MG63 (cell line): ENCODE measurements around the gene NUTM2D. TPM values are rescaled to one million over a fixed set of nuclear protein-coding genes. Genes with fewer than 3 reads are reported as not detected.
"Not testable (repeated sequence)": the region's sequence is repeated elsewhere in the genome, so short reads cannot be mapped to it uniquely, and the experiment has no call there.

ENCODE experiments used
- DNase-seq: peaks from one replicate; pipeline ENCODE4 v3.0.0-alpha.2; 2020
- H3K27me3 ChIP-seq: fragments of 250-450 bp; sonication (Bioruptor Pico); 2 replicates; pipeline ENCODE4 v1.5.1; 2020; ENCODE audit warnings: mild to moderate bottlenecking, moderate library complexity
- H3K36me3 ChIP-seq: fragments of 250-450 bp; sonication (Bioruptor Pico); 2 replicates; pipeline ENCODE4 v1.5.1; 2020; ENCODE audit warnings: mild to moderate bottlenecking, moderate library complexity
- H3K4me3 ChIP-seq: fragments of 250-450 bp; sonication (Bioruptor Pico); 2 replicates; pipeline ENCODE4 v1.5.1; 2020; ENCODE audit warnings: mild to moderate bottlenecking, moderate library complexity
- H3K9me3 ChIP-seq: fragments of 250-450 bp; sonication (Bioruptor Pico); 2 replicates; pipeline ENCODE4 v1.5.1; 2020; ENCODE audit warnings: mild to moderate bottlenecking, moderate library complexity
- total RNA-seq: library from RNA; depleted of rRNA; stranded (reverse); fragments of >200 nt; shearing (Covaris generic); gene quantifications from 2 replicates; pipeline ENCODE4 v1.2.3, GENCODE V29; 2014; ENCODE audit warnings: low replicate concordance; rRNA removed

NUTM2D gene, protein sequence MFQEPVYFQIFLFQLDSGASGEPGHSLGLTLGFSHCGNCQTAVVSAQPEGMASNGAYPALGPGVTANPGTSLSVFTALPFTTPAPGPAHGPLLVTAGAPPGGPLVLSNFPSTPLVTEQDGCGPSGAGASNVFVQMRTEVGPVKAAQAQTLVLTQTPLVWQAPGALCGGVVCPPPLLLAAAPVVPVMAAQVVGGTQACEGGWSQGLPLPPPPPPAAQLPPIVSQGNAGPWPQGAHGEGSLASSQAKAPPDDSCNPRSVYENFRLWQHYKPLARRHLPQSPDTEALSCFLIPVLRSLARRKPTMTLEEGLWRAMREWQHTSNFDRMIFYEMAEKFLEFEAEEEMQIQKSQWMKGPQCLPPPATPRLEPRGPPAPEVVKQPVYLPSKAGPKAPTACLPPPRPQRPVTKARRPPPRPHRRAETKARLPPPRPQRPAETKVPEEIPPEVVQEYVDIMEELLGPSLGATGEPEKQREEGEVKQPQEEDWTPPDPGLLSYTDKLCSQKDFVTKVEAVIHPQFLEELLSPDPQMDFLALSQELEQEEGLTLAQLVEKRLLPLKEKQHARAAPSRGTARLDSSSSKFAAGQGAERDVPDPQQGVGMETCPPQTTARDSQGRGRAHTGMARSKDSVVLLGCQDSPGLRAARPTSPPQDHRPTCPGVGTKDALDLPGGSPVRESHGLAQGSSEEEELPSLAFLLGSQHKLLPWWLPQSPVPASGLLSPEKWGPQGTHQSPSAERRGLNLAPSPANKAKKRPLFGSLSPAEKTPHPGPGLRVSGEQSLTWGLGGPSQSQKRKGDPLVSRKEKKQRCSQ
- total RNA-seq, result 0.17 and 1.5 TPM in 2 replicates

DNA sequence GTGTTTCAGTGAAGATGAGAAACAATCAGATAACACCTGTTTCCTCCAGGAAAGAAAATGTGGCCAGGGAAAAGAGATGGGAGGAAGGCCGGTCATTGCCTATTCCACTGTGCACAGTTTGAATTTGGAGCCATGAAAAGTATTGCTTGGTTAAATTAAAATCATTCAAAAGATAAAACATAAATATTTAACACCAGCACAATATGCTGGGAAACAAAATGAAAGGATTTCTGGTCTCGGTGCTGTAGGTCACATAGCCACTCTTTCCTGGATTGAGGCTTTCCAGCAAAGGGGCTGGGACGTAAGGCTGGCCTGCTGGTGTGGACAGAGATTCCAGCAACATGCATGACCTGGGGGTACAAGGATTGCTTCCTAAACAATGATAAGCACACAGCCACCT is at the start of gene NUTM2D:
Gene NUTM2D, plus strand, starts transcription at position 301 of the 400 bp plus-strand sequence. CDS start 522 bp downstream, outside the sequence.
- DNase-seq, H3K9me3 ChIP-seq: not testable (repeated sequence)

GRCh38 chr10:87308702-87309101 is 48.8 kb upstream of the NUTM2D start:
- H3K27me3 ChIP-seq, H3K9me3 ChIP-seq, DNase-seq, H3K36me3 ChIP-seq, H3K4me3 ChIP-seq: not testable (repeated sequence)

More for the DNA sequence above, at the start of gene NUTM2D:
- H3K4me3 ChIP-seq, H3K27me3 ChIP-seq, H3K36me3 ChIP-seq: not testable (repeated sequence)

DNA sequence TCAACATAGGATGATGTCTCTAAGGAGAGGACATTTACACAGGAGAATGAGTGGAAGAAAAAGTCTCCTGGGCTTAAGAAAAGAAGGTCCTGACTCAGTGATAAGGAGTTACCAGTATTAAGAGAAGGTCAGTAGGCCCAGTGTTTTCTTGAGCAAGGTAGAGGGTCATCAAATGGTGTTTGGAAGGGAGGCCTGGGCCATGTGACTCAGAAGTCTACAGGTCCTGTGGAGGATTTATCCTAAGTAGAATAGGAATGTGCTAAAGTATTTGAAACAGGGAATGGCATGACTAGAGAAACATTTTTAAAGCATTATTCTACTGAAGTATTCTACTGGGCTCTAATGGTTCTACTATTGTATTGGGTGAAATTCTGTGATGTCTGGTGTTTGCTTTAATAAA is 47.9 kb upstream of the NUTM2D start:
- H3K9me3 ChIP-seq, H3K4me3 ChIP-seq, H3K36me3 ChIP-seq, H3K27me3 ChIP-seq, DNase-seq: not testable (repeated sequence)

- H3K9me3 ChIP-seq, H3K27me3 ChIP-seq, H3K4me3 ChIP-seq, H3K36me3 ChIP-seq, DNase-seq: not testable (repeated sequence)
These were observed 46.0 kb upstream of the NUTM2D start for GRCh38 chr10:87311521-87311920.

DNA sequence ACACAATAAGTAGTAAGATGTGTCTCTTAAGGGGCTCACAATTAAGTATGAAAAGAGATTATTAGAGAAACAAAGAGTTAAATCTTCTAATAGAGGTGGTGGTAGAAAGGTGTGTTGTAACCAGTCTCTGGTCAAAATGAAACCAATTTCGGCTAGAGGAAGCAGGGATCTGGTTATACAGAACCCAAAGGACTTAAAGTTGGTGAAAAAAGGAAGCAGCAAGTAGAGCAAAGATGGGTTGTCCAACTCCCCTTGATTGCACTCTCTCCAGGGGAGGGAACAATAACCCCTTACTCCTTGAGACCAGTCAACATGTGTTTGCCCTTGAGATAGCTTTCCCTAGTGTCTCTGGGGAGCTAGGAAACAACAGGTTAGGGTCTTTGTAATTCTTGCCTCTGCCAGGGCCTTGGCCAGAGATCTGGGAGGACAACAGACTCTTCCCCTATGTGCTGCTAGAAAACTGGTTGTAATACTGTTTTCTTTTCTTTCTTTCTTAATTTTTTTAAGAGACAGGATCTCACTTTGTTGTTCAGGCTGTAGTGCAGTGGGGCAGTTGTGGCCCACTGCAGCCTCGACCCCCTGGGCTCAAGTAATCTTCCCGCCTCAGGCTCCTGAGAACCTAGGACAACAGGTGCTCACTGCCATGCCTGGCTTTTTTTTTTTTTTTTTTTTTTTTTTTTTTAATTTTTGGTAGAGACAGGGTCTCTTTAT is 43.7 kb upstream of the NUTM2D start:
- H3K4me3 ChIP-seq, H3K9me3 ChIP-seq, H3K27me3 ChIP-seq, DNase-seq, H3K36me3 ChIP-seq: not testable (repeated sequence)

- H3K9me3 ChIP-seq, H3K27me3 ChIP-seq, DNase-seq, H3K36me3 ChIP-seq, H3K4me3 ChIP-seq: not testable (repeated sequence)
These were observed 43.1 kb upstream of the NUTM2D start for GRCh38 chr10:87314360-87314973.

DNA sequence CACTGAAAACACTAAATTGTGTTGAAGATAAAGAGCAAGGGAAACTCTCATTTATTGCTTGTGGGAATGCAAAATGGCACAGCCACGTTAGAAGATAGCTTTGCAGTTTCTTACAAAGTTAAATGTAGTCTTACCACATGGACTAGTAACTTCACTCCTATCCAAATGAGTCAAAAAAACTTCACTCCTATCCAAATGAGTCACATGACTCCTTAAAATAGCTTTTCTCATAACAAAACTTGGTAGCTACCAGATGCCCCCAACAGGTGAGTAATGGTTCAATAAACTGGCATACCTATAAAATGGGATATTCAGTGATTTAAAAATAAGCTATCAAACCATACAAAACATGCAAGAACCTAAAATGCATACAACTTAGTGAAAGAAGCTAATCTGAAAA is 36.0 kb upstream of the NUTM2D start:
- H3K4me3 ChIP-seq, H3K27me3 ChIP-seq, H3K9me3 ChIP-seq, H3K36me3 ChIP-seq, DNase-seq: not testable (repeated sequence)

DNA sequence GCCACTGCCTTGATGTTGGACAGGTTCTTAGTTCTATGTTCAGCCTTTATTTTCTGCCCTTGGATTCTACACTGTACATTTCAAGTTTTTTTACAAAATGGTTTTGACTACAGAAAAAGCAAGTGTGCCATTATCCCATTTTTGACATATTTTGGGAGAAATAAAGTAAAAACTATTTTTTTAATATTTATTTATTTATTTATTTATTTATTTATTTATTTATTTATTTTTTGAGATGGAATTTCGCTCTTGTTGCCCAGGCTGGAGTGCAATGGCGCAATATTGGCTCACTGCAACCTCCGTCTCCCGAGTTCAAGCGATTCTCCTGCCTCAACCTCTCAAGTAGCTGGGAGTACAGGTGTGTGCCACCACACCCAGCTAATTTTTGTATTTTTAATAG is 33.0 kb upstream of the NUTM2D start:
- not testable (repeated sequence) for H3K9me3 ChIP-seq, H3K27me3 ChIP-seq, H3K4me3 ChIP-seq, DNase-seq
- peaks cover 11% of the 10 kb centered on the region for H3K36me3 ChIP-seq

GRCh38 chr10:87327958-87328357 is 29.6 kb upstream of the NUTM2D start:
- not testable (repeated sequence) for H3K9me3 ChIP-seq, H3K4me3 ChIP-seq, H3K27me3 ChIP-seq, DNase-seq
- H3K36me3 ChIP-seq, result peaks cover 11% of the 10 kb centered on the region

- not testable (repeated sequence) for DNase-seq, H3K27me3 ChIP-seq, H3K9me3 ChIP-seq, H3K4me3 ChIP-seq
- H3K36me3 ChIP-seq, result peaks cover 11% of the 10 kb centered on the region
These were observed 28.4 kb upstream of the NUTM2D start for GRCh38 chr10:87329131-87329530.

DNA sequence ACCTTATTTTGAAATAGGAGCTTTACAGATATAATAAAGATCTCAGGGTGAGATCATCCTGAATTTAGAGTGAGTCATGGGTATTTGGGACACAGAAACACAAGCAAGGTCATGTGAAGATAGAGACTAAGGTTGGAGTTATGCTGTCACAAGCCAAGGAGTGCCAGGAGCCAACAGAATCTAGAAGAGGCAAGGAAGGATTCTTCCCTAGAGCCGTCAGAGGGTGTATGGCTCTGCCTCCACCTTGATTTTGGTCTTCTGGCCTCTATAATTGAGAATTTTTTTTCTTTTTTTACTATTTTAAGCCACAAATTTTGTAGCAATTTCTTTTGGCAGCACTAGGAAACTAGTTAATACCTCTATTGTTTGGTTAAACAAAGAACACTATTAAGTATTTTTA is 24.9 kb upstream of the NUTM2D start:
- H3K27me3 ChIP-seq, H3K4me3 ChIP-seq, H3K9me3 ChIP-seq, DNase-seq: not testable (repeated sequence)
- peaks cover 10% of the 10 kb centered on the region; the same call in 1 of the 2 replicates for H3K36me3 ChIP-seq

DNA sequence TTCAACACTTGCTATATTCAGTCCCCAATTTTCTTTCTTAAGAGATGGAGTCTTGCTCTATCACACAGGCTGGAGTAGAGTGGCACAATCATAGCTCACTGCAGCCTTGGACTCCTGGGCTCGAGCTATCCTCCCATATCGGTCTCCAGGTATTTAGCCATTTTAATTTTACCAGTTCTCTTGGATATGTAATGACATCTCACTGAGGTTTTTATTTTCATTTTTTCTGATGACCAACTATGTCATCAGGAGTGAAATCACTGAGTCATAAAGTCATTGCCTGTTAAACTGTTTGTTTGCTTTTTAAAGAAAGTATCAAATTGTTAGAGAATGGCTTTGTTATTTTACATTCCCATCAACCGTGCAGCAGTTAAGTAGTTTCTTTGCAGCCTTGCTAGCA is 17.1 kb upstream of the NUTM2D start:
- H3K4me3 ChIP-seq, H3K36me3 ChIP-seq, DNase-seq, H3K27me3 ChIP-seq, H3K9me3 ChIP-seq: not testable (repeated sequence)

DNA sequence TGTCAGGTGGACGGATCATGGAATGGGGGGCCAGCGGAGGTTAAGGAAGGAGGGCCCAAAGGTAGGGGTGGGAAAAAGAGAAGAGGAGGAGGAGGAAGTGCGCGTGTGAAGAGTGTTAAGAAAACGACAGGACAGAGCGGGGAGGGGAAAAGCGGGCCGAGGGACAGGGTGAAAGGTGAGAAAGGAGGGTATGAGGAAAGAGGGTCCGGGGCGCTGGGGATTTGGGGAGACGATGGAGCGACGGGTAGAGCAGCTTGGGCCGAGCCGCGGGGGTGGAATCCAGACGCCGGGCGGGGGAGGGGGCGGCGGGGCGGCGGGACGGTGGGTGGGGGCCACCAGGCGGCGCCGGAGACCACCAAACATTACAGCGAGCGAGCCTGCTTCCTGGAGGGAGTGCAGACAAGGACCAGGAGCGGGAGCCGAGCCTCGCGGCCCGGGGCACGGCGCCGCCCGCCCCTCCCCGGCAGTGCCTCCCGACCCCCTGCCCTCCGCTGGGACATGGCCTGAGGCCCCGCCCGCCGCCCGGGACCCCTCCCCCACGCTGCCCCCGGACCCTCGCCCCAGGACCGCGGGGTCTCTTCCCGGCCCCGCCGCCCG is 15.9 kb upstream of the NUTM2D start:
- not testable (repeated sequence) for H3K27me3 ChIP-seq, DNase-seq, H3K36me3 ChIP-seq, H3K9me3 ChIP-seq
- H3K4me3 ChIP-seq, result peak overlapping the region; percentile 74

- not testable (repeated sequence) for H3K27me3 ChIP-seq, H3K36me3 ChIP-seq, H3K9me3 ChIP-seq
- peak overlapping the region; percentile 74 for H3K4me3 ChIP-seq
- DNase-seq, result peak; percentile 92
These were observed 15.3 kb upstream of the NUTM2D start for GRCh38 chr10:87342249-87342710.

DNA sequence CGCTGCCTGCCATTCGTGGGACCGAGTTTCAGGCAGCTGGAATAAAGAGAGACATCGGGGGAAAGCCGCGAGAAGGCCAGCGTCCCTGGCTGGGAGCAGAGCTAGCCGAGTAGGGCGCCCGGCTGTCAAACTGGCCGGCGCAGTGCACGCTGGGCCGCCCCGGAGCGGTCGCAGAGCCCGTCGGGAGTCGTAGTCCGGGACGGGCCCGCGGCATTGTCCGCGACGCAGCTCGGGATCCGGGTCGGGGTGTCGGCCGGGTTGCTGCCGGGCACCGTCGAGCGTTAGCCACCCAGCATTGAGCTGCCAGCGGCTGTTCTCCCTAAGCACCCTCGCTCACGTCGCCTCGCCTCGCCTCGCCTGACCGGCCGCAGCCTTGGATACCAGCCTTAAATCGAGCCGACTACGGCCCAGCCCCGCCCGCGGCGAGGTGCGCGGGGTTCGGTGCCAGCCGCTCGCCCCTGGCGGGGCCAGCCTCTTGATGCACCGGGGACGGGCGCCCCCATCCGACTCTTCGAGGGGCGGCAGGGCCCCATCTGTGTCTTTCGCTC is 14.8 kb upstream of the NUTM2D start:
- not testable (repeated sequence) for H3K36me3 ChIP-seq, H3K9me3 ChIP-seq, H3K27me3 ChIP-seq
- H3K4me3 ChIP-seq, result peak overlapping the region; percentile 74
- peak; percentile 84 for DNase-seq

- not testable (repeated sequence) for DNase-seq, H3K36me3 ChIP-seq
These were observed 11.8 kb upstream of the NUTM2D start for GRCh38 chr10:87345743-87346142.

More at GRCh38 chr10:87345743-87346142, 11.8 kb upstream of the NUTM2D start:
- H3K27me3 ChIP-seq, H3K4me3 ChIP-seq, H3K9me3 ChIP-seq: not testable (repeated sequence)
